ENCODE measurements around the gene KLHL29. TPM values are rescaled to one million over a fixed set of nuclear protein-coding genes. Genes with fewer than 3 reads are reported as not detected.

Gene KLHL29
- total RNA-seq, 1 donor from 2014 or later, result 8.3 TPM

DNA sequence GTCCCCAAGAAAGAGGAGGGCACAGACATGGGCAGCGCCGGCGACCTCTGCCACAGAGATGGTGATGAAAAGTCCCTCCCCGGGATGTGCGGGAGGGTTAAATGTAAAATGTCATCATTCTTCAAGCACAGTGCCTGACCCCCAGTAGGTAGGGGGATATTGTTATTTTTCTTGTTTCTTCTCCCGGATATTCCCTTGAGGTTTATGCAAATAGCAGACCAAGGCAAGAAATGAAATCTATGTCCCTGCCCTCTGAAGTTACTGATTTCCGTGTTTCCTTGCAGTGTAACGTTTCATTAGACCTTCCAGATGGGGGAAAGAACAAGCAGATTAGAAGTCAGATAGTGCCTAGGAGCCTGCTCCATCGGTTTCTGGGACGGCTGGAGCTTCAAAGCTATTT, 158.3 kb downstream of the KLHL29 start:
- DNase-seq (ENCODE audit: extremely low read depth, low read depth, low spot score), result no peak

DNA sequence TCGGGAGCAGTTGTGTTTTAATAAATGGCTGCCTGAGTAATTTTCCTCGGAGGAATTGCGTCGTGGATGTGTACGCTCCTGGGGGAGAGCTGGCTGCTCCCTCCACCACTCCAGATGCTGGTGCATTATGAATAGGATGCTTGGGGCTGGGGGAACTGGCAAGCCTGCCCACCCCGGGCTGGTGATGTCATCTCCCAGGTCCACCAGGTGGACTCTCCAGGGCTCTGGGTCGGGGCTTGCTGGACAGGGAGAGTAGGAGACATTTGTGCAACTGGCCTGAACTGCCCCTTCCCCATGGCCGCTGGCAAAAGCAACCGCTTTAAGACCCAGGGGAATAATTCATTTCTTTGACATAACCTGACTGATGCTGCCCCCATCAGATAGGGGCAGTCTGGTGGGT, 158.7 kb downstream of the KLHL29 start:
- DNase-seq (ENCODE audit: extremely low read depth, low read depth, low spot score), result no peak

DNA sequence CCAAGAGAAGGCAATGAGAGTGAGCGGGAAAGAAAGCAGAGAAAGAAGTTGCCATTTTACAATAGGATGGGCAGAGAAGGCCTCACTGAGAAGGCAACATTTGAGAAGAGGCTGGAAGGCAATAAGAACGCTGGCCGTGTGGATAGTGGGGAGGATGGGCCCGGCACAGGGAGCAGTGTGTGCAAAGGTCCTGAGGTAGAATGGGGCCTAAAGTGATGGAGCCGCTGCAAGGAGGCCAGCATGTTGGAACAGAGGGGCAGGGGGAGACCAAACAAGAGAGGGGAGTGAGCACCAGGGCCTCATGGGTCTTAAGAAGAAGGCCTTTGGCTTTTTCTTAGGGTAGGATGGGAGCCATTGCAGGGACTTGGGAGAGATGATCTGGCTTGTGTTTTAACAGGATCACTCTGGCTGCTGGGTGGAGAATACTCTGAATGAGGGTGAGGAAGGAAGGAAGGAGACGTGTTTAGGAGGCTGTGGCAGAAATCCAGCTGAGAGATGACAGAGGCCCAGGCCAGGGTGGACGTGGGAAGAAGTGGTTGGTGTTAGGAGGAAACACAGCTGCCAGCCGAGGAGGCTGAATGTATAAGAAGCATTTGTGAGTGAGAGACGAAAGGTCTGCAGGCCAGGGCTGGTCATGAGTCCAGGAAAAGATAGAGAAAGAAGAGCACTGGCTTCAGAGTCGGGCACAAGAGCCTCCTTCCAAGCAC, 159.8 kb downstream of the KLHL29 start:
- no peak for DNase-seq (ENCODE audit: extremely low read depth, low read depth, low spot score)

DNA sequence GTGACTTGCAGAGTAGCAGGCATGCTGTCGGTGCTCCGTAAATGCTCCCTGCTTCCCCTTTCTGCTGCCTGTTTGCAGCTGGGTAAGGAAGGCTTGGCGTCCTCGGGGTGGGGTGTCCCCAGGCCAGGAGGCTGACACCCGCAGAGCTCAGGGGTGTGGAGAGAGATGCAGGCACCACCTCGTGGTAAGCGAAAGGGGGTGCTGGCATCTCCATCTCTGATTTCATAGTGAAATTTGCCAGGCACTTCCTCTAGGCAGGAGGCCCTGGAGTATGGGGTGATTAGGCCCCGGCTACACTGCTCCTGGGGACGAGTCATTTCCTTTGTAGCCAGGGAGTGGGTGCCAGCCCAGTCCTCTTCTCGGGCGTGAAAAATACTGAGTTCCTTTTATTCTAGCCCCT, 160.4 kb downstream of the KLHL29 start:
- no peak for DNase-seq (ENCODE audit: extremely low read depth, low read depth, low spot score)

DNA sequence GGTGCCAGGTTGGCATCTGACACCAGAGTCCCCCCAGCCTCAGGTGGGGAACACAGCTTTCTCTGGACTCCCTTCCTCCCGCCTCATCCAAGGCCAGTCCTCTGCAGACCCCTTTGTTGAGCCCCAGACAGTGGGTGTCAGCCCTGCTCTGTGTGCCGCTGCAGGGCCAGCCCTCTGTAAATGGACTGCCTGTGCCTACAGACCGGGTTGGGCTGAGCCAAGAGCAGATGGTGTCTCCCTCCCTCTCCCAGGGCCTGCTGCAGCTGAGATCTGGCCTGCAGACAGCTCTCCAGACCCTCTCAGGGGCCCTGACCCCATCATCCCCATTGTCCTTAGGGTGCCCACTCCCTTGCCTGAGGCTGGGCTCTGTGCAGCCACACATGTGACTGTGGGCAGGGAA, 160.8 kb downstream of the KLHL29 start:
- no peak for DNase-seq (ENCODE audit: extremely low read depth, low read depth, low spot score)

DNA sequence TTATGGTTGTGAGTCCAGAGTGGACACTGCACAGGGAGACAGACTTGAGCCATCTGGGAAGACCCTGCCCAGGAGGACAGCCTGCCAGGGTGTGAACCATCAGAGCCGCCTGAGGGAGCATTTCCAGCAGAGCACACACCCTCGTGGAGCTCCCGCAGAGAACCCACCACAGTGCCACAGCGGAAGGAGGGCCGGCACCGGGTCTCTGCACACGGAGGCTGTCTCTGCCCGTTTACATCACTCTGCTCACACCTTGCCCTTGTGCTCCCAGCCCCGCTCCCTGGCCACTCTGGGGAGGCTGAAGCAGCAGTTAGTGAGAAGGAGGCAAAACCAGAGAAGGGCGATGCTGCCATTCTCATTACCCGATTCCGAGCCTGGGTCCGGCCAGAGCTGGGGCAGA, 161.9 kb downstream of the KLHL29 start:
- DNase-seq (ENCODE audit: extremely low read depth, low read depth, low spot score), result no peak

DNA sequence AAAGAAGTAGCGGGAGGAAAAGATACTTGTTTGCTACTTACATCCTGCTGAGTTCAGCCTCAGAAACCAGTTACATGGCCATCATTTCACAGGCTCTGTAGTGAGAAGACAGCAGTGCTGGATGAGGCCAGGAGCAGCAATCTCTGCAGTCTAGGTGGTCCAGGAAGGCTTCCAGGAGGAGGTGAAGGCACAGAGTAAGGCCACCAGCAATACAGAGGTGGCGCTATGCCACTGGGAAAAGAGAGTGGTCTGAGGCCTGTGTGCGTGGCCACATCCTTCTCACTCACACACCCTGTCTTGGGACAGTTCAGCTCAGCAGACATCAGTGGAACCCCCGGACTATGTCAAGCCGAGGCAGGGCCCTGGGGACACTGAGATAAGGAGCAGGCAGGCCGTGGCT, 162.7 kb downstream of the KLHL29 start:
- no peak for DNase-seq (ENCODE audit: extremely low read depth, low read depth, low spot score)

DNA sequence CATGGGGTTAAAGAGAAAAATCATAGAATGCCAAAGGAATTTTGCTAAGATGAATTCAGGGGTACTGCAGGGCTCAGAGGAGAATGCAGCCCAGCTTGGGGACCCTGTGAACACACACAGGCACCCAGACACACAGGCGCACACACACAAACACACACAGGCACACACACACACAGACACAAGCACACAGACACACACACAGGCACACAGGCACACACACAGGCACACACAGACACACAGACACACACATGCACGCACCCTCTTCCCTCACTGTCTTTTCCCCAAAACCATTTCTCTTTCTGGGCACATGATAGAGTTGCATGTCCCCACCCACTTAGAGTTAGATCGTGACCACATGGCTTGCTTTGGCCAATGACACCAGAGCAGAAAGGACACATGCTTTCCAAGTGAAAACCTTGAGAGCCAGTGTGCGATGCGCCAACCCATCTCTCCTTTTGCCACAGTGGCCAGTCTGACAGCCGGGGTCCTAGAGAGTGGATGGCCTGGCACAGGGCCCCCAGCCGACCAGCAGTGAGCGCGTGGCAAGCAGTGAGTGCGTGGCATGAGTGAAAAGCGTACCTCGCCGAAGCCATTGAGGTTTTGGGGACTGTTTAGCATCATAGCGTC, 163.3 kb downstream of the KLHL29 start:
- DNase-seq (ENCODE audit: extremely low read depth, low read depth, low spot score), result no peak

DNA sequence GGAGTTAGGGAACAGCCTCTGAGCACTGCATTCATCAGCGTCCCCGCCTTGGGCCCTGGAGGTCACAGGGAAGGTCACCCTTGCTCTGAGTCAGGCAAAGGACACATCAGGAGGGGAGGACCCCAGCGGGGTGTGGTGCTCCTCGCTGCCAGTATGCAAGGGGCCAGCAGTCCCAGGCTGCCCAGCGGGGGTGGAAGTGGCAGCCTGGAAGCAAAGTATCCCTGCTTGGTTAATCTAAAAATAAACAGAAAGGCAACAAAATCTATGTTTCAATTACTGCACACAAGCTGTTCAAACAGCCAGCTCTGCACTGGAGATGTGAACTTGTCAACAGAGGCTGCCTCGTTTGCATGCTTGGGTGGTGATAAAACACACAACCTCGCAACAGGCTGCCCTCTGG, 164.1 kb downstream of the KLHL29 start:
- DNase-seq (ENCODE audit: extremely low read depth, low read depth, low spot score), result no peak

DNA sequence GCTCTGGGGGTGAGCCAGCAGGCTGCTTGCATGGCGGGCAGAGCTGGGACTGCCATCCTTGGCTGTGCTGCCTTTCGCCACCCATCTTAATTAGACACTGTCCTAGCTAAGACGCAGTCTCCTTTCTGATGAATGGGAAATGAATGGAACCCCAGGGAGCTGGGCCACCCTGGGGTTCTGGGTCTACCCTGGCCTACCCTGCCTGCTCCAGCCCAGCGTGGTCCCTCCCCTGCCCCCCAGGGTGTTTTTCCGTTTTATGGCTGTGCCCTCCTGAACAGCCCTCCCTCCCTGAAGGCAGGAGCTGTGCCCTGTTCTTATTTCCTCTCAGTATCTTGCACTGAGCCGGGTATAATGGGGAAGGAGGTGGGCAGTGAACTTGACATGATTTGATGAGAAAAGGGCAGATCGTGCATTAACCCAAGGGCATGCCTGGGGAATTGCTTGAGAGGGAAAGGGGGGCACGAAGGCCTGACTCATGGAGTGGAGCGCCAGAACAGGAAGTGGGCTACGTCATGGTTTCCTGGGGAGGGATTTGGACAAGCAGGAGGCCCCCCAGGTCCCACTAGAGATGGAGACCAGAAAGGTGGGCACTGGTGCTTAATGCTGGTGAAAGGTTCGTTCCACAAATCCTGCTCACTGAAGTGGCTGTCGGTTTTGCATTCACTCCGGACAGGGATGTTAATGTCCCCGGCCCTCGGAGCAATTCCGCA, 165.0 kb downstream of the KLHL29 start:
- DNase-seq (ENCODE audit: extremely low read depth, low read depth, low spot score), result no peak

DNA sequence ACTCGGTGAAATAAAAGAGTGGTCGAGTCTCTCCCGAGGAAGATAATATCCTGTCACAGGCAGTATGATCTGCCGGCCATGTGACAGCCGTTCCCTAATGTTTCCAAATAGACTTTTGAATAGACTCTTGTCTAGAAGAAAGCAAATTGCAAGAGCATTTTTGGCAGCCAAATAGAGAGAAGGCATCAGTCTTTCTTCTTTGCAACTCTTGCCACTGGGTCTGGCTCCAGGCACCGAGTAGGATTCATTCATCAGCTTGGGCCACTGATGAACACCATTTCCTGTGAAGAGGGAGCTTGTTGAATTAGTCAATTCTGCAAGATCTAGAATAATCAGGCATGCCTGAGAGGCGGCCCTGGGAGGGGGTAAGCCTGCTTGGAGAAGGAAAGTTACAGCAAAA, 165.6 kb downstream of the KLHL29 start:
- DNase-seq (ENCODE audit: extremely low read depth, low read depth, low spot score), result no peak

DNA sequence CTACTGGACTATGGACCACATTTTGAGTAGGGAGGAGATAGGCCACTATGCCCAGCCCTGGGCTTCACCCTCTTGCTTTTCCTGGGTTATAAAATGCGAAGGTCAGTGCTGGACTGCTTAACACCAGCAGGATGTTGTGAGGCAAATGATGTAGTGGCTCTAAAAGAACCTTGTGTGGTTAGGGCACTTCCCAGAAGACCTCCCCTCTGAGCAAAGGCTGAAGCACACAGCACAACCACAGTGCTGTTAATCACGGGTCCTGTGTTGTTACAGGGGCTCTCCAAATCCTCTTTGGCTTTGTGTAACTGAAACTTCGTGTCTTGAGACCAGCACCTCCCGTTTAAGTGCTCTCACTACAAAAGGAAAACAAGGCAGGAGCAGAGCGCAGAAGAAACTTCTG, 166.9 kb downstream of the KLHL29 start:
- DNase-seq (ENCODE audit: extremely low read depth, low read depth, low spot score), result no peak

DNA sequence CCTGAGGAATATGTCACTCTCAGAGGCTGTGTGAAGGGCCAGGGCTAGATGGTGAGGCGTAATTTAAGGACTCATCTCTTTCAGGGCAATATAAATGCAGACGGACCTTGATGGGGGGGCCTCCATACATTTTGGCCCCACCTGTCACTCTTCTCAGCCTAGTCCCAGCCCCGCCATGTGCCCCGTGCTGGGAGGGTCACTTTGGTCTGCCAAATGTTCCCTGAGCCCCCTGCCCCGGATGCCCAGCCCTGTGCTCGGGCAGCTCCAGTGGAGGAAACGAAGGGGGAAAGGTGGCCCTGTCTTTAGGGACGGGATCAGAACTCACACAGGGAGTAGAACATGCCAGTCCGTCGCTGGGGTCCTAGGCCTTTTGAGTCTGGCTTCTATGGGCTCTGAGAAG, 168.6 kb downstream of the KLHL29 start:
- DNase-seq (ENCODE audit: extremely low read depth, low read depth, low spot score), result no peak

DNA sequence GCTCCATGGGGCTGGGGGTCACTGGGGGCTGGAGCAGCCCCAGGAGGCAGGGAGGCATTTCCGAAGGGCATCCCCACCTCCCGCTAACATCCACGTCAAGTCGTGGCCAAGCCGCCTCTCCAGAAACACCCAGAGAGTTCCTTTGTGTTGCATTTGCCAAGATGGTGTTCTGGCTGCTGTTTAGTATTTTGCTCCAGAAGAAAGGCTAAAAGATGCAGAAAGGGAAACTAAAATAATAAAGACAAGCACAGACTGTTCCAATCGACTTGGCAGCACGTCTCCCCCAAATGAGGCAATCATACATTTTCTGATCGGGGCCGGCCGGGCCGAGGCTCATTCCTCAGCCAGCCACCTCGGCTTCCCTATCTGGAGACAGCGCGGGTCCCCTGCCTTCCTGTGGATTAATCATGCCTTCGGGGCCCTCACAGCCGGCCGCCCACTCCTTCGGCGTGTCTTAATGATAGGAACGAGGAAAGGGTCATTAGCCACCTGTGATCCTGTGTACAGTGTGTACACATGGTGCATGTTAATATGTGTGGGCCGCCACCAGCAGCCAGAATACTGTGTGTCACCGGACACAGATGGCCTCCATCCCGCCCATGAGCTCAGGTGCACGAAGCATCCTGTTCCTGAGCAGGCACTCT, 169.2 kb downstream of the KLHL29 start:
- DNase-seq (ENCODE audit: extremely low read depth, low read depth, low spot score), result no peak

DNA sequence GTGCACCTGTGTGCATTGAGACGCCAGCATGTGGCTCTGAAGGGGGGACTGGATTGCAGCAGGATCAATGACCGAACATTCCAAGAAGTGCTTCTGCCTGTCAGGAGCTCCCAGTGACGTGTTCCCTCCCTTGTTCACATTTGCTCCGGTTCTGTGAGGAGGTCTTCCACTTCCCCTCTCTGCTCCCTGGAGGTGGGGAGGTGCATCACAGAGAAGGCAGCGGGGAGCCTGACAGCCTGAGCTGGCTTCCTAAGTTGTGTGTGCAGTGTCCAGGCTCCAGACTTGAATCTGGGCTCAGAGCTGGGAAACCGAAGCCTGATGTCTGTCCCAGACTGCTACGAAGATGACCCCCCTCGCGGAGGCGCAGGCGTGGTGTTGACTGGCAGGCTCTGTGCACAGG, 171.0 kb downstream of the KLHL29 start:
- no peak for DNase-seq (ENCODE audit: extremely low read depth, low read depth, low spot score)

DNA sequence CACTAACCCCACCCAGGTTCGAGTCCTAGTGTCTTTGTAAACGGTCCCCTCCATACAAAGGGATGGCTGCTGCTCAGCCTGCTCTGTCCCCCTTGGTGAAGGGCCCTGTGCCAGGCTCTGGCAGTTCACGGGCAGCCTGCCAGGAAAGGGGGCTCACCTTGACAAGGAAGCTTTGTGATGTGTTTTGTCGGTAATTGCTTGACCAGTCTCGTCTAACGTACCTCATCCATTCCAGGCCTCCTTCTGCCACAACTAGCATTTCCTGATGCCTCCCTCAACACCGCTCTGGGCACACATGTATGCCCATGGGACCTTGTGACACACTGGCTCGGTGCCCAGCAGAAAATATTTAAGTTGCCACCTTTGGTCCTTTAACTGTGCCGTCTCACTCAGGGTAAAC, 171.9 kb downstream of the KLHL29 start:
- no peak for DNase-seq (ENCODE audit: extremely low read depth, low read depth, low spot score)

DNA sequence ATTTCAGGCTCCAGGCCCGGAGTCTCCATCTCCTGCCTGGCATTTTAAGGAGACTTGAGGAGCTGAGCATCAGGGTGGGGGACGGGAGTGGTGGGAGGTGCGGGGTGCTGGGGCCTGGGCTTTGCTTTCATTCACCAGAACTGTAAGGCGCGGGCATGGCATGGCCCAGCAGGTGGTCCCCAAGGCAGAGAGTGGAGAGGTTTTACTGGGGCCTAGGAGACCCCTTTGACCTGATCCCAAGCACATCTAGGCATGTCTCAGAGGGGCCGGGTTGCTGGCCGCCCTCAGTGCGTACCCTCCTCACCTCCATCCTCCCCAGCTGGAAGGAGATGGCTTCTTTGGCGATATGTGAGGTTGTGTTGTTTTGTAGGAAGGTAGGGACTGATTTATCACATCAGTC, 172.5 kb downstream of the KLHL29 start:
- no peak for DNase-seq (ENCODE audit: extremely low read depth, low read depth, low spot score)

DNA sequence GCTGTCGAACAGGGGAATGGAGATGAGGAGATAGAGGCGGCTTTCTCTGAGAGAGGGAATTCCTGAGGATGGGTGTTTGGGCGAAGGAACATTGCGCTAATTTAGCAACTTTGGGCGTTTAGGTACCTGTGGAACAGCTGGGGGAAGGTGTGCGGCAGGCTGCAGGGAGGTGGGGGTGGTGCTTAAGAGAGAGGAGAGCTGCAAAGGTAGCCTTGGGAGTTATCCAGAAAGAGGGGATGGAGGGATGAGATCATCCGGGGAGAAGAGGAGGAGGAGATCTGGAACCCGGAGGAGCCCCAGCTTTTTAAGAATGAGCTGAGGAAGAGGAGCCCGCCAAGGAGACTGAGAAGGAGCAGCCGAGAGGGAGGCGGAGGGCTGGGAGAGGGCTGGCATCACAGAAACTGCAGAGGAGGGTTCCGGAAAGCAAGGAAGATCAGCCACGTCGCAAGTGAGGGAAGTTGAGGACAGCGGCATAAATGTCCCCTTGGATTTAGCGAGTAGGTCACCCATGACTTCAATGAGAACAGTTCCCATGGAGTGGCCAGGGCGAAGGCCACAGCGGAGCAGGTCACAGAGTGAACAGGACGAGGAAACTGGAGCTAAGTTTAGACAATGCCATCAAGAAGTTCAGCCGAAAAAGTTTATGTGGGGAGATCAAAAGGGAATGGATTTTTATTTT, 174.7 kb downstream of the KLHL29 start:
- no peak for DNase-seq (ENCODE audit: extremely low read depth, low read depth, low spot score)

DNA sequence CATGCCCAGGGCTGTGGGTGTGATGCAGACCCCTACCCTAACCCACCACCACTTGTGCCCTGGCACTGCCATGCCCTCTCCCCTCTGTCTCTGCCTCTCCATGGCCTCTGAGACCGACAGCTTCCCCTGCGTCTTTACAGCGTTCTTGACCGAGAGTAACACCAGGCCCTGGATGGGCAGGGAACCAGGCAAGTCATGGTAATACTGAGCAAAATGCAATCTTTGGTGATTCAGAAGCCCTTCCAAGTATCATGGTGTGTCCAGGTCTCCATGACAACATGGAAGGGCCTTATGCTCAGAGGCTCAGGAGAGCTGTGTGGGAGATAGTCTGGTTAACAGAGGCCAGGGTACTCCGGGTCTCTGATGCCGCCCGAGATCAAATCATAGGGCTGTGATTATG, 176.1 kb downstream of the KLHL29 start:
- DNase-seq (ENCODE audit: extremely low read depth, low read depth, low spot score), result no peak

DNA sequence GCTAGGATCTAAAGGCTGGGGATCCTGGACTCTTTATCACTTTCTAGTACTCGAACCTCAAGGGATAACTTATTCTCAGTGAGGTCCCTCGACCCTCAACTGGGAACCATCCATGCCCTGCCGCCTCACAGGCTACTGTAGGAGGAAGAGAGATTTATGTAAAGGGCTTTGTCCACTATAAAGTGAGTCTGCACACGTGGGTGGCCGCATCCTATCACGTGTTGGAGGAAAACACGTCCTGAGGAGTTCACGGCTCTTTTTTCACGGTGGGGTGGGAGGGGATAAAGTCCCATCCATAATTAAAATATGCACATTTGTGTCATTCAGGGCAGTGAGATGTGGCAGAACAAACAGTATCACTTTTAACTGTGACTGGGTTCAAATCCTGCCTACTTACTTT, 176.6 kb downstream of the KLHL29 start:
- DNase-seq (ENCODE audit: extremely low read depth, low read depth, low spot score), result no peak

DNA sequence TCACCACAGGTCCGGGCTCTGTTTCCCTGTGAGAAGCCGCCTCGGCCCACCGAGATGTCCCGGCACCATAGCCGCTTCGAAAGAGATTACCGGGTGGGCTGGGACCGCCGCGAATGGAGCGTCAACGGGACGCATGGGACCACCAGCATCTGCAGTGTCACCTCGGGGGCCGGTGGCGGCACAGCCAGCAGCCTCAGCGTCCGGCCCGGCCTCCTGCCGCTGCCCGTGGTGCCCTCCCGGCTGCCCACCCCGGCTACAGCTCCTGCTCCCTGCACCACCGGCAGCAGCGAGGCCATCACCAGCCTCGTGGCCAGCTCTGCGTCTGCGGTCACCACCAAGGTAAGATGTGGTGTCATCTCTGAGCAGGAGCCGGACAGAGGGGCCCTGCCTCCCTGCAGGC, 177.2 kb downstream of the KLHL29 start:
- DNase-seq (ENCODE audit: extremely low read depth, low read depth, low spot score), result no peak

All from glomerular endothelial cell (primary cell).